HG03565 (cell line): Measurements from ENCODE around the gene VPS26B.
"Not testable (repeated sequence)": the region's sequence is repeated elsewhere in the genome, so short reads cannot be mapped to it uniquely, and the experiment has no call there.

ENCODE experiments used
- ATAC-seq: cut with Tn5 transposase; IDR thresholded peaks from one replicate; pipeline ENCODE4 v1.9.1; 2021; ENCODE audit warnings: mild to moderate bottlenecking, moderate library complexity; ENCODE audit not compliant: unreplicated experiment

The VPS26B gene

DNA sequence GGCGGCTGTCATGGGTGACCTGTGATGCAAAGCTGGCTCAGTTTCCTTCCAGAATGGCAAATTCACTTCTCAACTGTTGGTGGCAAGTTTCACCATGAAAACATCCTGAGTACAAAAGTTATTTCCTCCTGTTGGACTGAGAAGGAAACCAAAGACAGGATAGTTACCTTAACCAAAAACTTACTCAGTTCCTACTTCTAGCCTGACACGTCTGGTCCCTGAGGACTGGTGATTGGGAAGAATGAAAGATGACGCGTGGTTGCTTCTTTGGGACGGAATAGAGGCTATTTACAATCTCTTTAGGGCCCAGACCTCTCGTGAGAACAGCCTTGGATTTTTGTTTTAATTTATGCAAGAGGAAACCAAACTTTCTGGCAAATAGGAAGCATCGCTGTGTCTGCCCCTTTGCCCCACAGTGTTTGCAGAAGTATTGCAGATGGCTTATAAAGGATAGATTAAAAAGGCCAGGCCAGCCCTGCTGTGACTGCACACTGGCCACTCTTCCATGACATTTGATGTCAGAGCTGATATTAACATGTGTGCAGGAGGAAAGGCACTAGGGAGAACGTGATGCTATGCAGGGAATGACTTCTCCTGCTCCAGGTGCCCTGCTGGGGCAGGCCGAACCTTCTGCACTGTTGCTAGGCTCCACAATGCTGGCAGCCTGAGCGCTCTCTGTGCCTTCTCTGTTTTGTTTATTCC lies 7.6 kb downstream of the VPS26B start:
- ATAC-seq = no peak

GRCh38 chr11:134233729-134234179 lies 9.3 kb downstream of the VPS26B start:
- no peak for ATAC-seq

GRCh38 chr11:134235399-134235798 lies 10.9 kb downstream of the VPS26B start:
- no peak for ATAC-seq

- no peak for ATAC-seq
These were observed 12.5 kb downstream of the VPS26B start for GRCh38 chr11:134236834-134237556.

DNA sequence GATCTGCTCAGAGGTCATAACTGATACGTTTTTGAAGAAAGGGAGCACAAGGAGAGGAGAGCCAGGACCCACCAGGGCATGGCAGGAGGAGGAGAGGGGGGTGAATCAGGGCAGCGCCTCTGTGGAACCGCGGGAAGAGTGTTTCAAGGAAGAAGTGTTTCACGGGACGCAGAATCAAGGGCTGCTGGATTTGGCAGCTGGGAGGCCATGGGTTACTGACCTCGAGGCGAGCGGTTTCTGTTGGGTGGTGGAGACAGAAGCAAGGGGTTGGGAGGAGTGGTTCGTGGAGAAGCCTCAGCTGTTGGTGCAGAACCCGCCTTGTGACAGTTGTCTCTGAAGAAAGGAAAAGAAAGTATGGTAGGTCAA lies 13.1 kb downstream of the VPS26B start:
- ATAC-seq = no peak

DNA sequence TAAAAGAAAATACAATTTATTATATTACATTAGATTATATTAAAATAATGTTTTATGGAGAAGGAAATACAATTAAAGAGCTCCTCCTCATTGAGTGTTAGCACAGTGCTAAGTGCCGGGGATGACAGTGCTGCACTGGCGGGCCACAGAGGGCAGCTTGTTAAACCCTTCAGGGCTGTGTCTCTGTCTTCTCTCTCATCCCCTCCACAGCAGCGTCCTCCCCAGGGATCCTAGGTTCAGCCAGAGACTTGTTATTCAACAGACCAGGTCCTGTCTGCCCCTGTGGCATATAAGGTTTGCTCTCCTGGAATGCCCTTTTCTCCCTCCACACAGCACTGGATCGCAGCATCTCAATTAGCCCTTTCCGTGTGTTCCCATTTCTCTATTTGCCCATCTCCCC lies 14.5 kb downstream of the VPS26B start:
- ATAC-seq = no peak

DNA sequence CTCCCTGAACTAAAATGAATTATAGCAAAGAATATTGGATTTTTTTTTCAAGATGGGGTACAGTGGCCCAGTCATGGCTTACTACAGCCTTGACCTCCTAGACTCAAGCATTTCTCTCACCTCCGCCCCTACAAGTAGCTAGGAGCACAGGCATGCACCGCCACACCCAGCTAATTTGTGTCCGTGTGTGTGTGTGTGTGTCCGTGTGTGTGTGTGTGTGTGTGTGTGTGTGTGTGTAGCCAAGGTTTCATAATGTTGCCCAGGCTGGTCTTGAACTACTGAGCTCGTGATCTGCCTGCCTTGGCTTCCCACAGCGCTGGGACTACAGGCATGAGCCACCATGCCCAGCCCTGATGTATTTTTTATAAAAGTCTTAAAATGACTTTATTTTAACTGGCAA lies 16.1 kb downstream of the VPS26B start:
- ATAC-seq = no peak

- ATAC-seq = no peak
These were observed 17.9 kb downstream of the VPS26B start for GRCh38 chr11:134242376-134242775.

GRCh38 chr11:134243913-134244312 lies 19.4 kb downstream of the VPS26B start:
- no peak for ATAC-seq

- no peak for ATAC-seq
These were observed 20.1 kb downstream of the VPS26B start for GRCh38 chr11:134244593-134244992.

DNA sequence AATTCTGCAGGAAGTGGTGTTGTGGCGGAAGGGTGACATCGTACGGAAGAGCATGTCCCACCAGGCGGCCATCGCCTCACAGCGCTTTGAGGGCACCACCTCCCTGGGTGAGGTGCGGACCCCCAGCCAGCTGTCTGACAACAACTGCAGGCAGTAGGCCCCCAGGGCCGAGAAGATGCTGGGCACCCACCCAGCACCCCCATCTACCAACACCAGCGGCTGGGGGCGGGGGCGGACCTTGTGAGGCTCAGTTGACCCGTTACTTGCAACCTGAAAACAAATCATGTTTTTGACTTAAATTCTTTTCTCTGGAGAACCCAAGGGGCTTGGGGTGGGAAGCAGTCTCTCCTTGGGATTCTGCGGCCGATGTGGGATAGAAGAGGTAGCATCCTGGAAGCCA lies 21.0 kb downstream of the VPS26B start:
- no peak for ATAC-seq

DNA sequence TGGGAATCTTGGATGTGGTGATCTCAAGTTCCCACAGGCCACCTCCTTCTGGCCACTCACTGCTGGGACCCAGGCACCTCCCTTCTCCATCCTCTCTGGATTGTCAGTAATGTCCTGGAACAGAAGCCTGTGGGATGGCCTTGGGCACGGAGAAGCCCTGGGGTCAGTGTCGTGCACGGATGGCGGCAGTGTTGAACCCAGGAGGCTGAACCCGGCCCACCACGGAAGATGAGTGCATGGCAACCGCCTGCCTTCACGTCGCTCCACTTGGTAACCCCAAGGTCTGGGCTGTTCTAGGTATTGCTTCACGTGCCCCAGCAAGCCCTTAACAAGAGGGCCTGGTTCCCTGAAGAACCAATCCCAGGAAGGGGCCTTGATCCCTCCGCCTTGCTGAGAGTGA lies 21.6 kb downstream of the VPS26B start:
- no peak for ATAC-seq

DNA sequence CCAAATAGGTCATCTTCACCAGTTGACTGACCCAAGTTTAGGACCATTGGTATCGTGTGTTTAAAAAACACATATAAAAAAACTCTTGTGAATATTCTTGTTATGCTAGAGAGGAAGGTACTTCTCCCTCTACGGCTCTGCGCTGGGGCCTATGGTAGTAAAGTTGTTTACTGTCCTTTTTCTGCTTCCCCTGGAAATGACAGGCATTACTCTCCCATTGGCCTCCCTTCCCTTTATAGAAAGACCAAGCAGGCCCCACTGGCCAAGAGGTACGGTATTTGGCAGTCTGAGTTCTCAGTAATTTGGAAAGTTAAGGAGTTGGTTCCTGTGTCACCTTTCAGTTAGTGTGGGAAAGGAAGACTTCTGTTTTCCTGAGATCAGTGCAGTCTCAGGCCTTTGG lies 22.2 kb downstream of the VPS26B start:
- ATAC-seq = no peak

DNA sequence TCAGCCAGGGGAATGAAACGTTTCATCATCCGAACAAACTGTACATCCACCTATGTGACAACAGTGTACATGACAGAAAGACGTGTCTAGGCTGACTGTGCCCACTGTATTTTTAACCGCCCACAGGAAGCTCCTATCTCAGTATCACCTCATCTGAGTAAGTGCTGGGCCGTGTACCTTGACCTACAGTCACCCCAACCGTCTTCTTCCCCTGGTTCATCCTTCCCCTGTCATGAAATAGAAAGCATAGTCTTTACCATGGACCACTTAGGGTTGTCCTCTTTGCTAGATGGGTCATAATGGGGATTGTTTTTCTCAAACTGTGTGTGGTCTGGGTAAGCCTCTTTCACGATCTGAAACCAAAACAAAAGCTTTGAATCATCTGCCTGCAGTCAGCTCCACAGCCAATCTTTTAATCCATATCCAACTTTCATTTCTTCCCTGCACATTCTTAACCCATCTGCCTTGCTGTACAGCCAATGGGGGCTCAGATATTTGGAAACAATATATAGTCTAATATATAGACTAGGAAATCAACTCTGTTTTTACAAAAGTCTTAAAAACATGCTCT lies 24.5 kb downstream of the VPS26B start:
- ATAC-seq = no peak

DNA sequence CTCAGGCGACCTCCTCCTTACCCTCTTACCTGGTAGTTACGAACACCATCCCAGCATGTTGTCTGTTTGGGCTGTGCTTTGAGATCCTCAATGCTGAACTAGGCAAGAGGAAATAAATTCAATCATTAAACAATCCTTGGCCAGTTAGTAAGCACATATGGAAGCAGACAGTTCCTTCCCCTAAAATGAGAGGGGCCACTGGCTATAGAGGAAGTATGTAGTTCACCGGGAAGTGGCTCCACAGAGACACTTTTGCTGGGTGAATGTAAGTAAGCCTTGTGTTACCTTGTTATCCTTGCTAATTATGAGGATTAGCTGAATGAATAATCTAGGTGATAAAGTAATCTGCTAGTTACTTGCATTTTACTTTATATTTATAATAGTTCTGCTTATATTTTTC lies 25.8 kb downstream of the VPS26B start:
- no peak for ATAC-seq

GRCh38 chr11:134250675-134251074 lies 26.2 kb downstream of the VPS26B start:
- ATAC-seq = no peak

DNA sequence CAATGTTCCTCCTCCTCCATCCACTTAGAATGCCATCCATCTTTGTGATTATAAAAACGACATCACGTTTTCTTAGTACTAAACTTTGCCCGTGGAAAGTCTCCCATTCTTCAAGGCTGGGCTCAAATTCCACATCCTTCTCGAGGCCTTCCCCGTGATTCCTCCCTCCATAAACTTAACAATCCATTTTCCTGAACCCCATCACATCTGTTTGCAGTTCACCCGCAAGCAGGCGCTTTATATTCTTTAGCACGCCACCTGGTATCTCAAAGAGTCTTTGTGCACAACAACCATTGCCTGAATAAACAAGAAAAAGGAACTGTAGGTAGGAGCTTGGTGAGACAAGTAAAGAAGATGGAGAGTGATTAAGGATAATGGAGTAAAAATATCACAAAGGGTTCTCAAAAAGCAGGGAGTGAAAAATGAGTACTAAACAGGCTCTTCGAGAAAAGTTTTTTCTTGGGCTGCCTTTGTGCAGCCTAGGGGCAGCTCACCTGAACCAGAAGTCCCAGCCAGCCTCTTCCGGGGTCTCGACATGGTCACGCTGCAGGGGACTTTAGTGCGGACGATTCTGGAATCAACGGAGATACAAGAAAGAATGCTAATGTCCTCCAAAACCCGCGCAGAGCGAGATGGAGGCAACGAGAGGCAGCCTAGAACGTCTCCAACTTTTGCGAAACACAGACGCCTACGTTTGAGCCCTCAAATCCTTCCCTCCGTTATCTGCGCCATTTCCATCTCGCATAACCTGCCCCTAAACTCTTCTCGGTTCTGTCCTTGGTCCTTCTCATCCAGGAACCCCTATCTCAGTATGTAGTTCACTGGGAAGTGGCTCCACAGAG lies 28.1 kb downstream of the VPS26B start:
- ATAC-seq = no peak

GRCh38 chr11:134253188-134253993 lies 28.9 kb downstream of the VPS26B start, which contains the start of the genes ACAD8 and THYN1:
ACAD8 (plus strand) TSS chr11:134253568; CDS start chr11:134253601, 33 bp downstream.
THYN1 (minus strand) TSS chr11:134253352; CDS start chr11:134252882, 470 bp downstream.
- ATAC-seq = peak; percentile 98

DNA sequence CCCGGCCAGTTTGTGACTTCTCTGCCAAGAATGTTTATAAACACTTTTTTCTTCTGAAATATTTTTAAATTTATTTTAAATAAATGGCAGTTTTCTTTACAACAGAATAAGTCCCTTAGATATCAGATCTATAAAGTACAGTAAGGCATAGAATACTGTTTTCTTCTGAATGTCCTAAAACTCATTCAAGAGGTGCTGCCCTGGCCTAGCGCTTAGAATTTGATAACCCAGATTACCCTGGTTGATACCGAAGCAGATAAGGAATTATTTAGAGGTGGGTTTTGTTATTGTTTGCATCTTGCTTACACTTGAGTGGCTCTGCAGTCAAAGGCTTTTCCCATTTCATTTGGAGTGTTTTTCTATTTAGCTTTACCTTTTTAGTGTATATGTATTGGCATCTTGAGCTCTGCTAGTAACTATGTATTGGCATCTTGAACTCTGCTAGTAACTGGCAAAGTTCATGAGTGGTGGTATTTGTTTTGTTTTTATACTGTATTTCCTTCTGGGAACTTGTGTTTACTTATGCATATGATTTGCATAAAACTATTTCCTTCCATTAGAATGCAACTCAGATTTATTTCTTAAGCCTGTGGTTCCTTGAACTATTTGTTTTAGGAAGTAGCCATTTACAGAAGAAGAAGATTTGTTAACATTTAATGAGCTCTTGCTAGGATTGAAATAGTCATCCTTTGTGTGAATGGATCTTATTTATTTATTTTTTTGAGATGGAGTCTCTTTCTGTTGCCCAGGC lies 30.1 kb downstream of the VPS26B start:
- no peak for ATAC-seq

DNA sequence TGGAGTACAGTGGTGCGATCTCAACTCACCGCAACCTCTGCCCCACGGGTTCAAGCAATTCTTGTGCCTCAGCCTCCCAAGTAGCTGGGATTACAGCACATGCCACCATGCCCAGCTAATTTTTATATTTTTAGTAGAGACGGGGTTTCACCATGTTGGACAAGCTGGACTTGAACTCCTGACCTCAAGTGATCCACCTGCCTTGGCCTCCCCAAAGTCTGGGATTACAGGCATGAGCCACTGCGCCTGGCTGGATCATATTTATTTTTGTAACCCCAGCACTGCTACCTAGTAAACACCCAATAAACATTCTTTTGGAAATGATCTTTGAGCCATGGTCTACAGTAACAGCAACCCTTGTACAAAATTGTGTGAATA lies 30.7 kb downstream of the VPS26B start:
- not testable (repeated sequence) for ATAC-seq
